Heart left ventricle (tissue), 16 donors: ENCODE data around the gene APH1B. TPM values are rescaled to one million over a fixed set of nuclear protein-coding genes. Genes with fewer than 3 reads are reported as not detected.

Experiments used
- ATAC-seq, 4 donors: fragments of 200-7000 bp; cut with Tn5 transposase; one replicate each; pipeline ENCODE4 v1.9.1; 2020 to 2022; ENCODE audit warnings: moderate library complexity in 4 of 4, mild to moderate bottlenecking in 3 of 4, moderate number of reproducible peaks in 1 of 4
- DNase-seq, 5 donors: peaks; one replicate each; pipeline ENCODE4 v3.0.0-alpha.2; 2020
- H3K27ac ChIP-seq, 12 donors: fragments of 200-600 bp; sonication (generic) in 4 of 12; one replicate each; pipeline versions ENCODE4 v1.5.0 to v1.8.0; 2016 to 2022; ENCODE audit warnings: mild to moderate bottlenecking in 2 of 12
- H3K27me3 ChIP-seq, 9 donors: fragments of 200-600 bp; sonication (generic) in 2 of 9; one replicate each; pipeline versions ENCODE4 v1.5.1 to v1.8.0; 2016 to 2022; ENCODE audit warnings: mild to moderate bottlenecking in 3 of 9
- H3K36me3 ChIP-seq, 9 donors: fragments of 200-600 bp; sonication (generic) in 2 of 9; one replicate each; pipeline versions ENCODE4 v1.5.0 to v1.8.0; 2018 to 2022; ENCODE audit warnings: mild to moderate bottlenecking in 2 of 9
- H3K4me1 ChIP-seq, 12 donors: fragments of 200-600 bp; sonication (generic) in 4 of 12; one replicate each; pipeline versions ENCODE4 v1.5.0 to v1.8.0; 2016 to 2022; ENCODE audit warnings: mild to moderate bottlenecking in 3 of 12
- H3K4me3 ChIP-seq, 12 donors: fragments of 200-600 bp; sonication (generic) in 4 of 12; one replicate each; pipeline versions ENCODE4 v1.5.0 to v1.8.0; 2017 to 2022; ENCODE audit warnings: mild to moderate bottlenecking in 9 of 12, moderate library complexity in 4 of 12
- H3K9me3 ChIP-seq, 12 donors: fragments of 200-600 bp; sonication (generic) in 4 of 12; one replicate each; pipeline versions ENCODE4 v1.5.0 to v1.8.0; 2016 to 2022; ENCODE audit warnings: mild to moderate bottlenecking in 1 of 12
- POLR2A ChIP-seq, 2 donors: fragments of 450-650 bp; IDR thresholded peaks; one replicate each; pipeline ENCODE4 v1.6.1; 2017; ENCODE audit warnings: antibody characterized with exemption in 2 of 2, mild to moderate bottlenecking in 2 of 2, moderate library complexity in 2 of 2
- WGBS, 4 donors: extraction: QIAGEN DNeasy Blood & Tissue Kit in 2 of 4; methylation state at CpG; one replicate each; pipeline versions ENCODE4 v1.1.5 to v1.1.7; 2013 to 2018; 5-methylcytosine and 5-hydroxymethylcytosine counted together
- intact Hi-C, 10 donors: fragments of 100-400 bp; cut with DNase I; formaldehyde crosslinking; loops; one replicate each; pipeline versions ENCODE4 v1.11.1 to v1.14.2; 2022
- polyA plus RNA-seq, 2 donors: library from polyadenylated mRNA; stranded (reverse); fragments of 200-250 nt; gene quantifications; one replicate each; pipeline ENCODE4 v1.2.3, GENCODE V29; 2013
- total RNA-seq, 9 donors: library from RNA; depleted of rRNA in 2 of 9; stranded (reverse); fragments of >200 nt in 2 of 9; fragmentation: NEBNext Ultra II Directional in 3 of 9; extraction: Animal tissue kit (Norgen Biotek cat#: 25700) in 3 of 9; gene quantifications; one replicate each; pipeline versions ENCODE4 v1.1.0 to v1.2.4, GENCODE V29; 2016 to 2023
- TF ChIP-seq, protein P1 (sequence below), 12 donors: fragments of 200-600 bp; sonication (generic) in 4 of 12; IDR thresholded peaks; one replicate each; pipeline versions ENCODE4 v1.5.0 to v1.8.0; 2018 to 2022; ENCODE audit warnings: antibody characterized with exemption in 12 of 12, mild to moderate bottlenecking in 5 of 12
- donor health status: ischemic (EF 13 %, LVEDD 7.1; RV severe dilation, severe dysfunction).
- donor health status: healthy with polysubstance abuse.
- donor health status: DM: no; HTN: yes; CAD: no.
- donor health status: DM: no; HTN: no; CAD: no.
- donor health status: ischemic (EF 25% LVEDD 6.9; RV normal size, moderate dysfunction).
- donor health status: ischemic (EF 25% LVEDD 5.7; RV mildly dilated, moderate dysfunction).
- donor health status: healthy.
- donor health status: DM: yes; HTN: yes; CAD: no.
- donor health status: ischemic (EF 35%, LVEDD 5.7; RV mildly dilated, moderate dysfunction).
- donor health status: nonischemic (EF 11% LVEDD 7.7; RV severe dilation, severe dysfunction).
- donor health status: DM: yes; HTN: yes; CAD: no.
- donor health status: PGD.
- donor health status: ischemic (EF 29% LVEDD 5.4; RV normal size, mild dysfunction).
- donor health status: nonischemic (EF 23%, LVEDD 6.1; RV moderate dilation, normal function).

Gene APH1B
- total and polyA plus RNA-seq, 11 donors: 1.9 to 17.6 (median 5.7) TPM

GRCh38 chr15:63260791-63261190, 16.6 kb upstream of the APH1B start:
- Histone ChIP-seq H3K4me1 (peaks cover 0 to 10% (median 0%) of the 10 kb centered on the region in 12 donors), H3K9me3 (no peaks in the 10 kb centered on the region), H3K36me3 (peaks cover 2 to 95% (median 41%) of the 10 kb centered on the region in 9 donors), H3K4me3 (no peak overlapping the region), H3K27ac (no peak overlapping the region), H3K27me3 (no peaks in the 10 kb centered on the region)
- TF ChIP-seq POLR2A (IDR thresholded peaks at IDR 0.05): no peak
- TF ChIP-seq, protein P1, sequence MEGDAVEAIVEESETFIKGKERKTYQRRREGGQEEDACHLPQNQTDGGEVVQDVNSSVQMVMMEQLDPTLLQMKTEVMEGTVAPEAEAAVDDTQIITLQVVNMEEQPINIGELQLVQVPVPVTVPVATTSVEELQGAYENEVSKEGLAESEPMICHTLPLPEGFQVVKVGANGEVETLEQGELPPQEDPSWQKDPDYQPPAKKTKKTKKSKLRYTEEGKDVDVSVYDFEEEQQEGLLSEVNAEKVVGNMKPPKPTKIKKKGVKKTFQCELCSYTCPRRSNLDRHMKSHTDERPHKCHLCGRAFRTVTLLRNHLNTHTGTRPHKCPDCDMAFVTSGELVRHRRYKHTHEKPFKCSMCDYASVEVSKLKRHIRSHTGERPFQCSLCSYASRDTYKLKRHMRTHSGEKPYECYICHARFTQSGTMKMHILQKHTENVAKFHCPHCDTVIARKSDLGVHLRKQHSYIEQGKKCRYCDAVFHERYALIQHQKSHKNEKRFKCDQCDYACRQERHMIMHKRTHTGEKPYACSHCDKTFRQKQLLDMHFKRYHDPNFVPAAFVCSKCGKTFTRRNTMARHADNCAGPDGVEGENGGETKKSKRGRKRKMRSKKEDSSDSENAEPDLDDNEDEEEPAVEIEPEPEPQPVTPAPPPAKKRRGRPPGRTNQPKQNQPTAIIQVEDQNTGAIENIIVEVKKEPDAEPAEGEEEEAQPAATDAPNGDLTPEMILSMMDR (IDR thresholded peaks at IDR 0.05): no peak
- 60 to 69% (median 65%) methylated on average over 5 of the region's 5 CpGs for WGBS, 4 donors
- DNase-seq: no peak
- intact Hi-C loops: no loop called here
- no peak for ATAC-seq

DNA sequence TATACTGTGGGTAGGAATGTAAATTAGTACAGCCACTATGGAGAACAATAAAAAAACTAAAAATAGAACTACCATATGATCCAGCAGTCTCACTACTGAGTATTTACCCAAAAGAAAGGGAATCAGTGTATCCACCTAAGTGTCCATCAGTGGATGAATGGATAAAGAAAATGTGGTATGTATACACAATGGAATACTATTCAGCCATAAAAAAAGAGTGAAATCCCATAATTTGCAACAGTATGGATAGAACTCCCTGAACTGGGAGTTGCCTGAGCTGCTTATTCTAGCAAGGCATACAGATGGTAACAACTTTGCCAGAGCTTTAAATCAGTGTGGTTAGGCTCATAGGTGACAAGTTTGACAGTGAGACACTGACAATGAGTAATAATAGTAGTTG, 16.1 kb upstream of the APH1B start:
- peaks cover 2 to 96% (median 41%) of the 10 kb centered on the region in 9 donors for H3K36me3 ChIP-seq

DNA sequence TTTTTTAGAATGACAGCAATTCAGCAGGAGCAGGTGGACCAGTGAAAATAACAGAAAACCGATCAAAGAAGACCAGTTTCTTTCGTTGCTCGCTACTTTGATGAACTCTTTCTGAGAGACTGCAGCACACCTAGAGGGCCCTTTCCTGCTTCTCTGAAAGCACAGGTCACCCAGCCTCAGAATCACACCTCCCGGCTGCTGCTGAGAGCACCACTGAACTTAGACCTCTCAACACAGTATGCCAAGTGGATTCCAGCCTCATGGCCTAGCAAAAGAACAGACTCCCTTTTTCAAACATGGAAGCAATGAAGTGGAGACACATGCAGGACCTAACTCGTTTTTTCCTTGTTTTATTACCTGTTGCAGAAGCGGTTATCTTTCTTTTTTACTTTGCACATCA, 13.9 kb upstream of the APH1B start:
- no peak for DNase-seq

More for the DNA sequence above, 16.1 kb upstream of the APH1B start:
- intact Hi-C loops: no loop called here
- Histone ChIP-seq H3K4me1 (peaks cover 0 to 10% (median 0%) of the 10 kb centered on the region in 12 donors), H3K27me3 (no peaks in the 10 kb centered on the region), H3K27ac (no peak overlapping the region), H3K4me3 (no peak overlapping the region), H3K9me3 (no peaks in the 10 kb centered on the region)
- TF ChIP-seq, protein P1 (IDR thresholded peaks at IDR 0.05): no peak
- no peak for TF ChIP-seq POLR2A (IDR thresholded peaks at IDR 0.05)
- ATAC-seq (no peak), DNase-seq (no peak)

GRCh38 chr15:63264688-63265293, 12.6 kb upstream of the APH1B start:
- peaks cover 0 to 10% (median 0%) of the 10 kb centered on the region in 12 donors for H3K4me1 ChIP-seq
- H3K9me3 ChIP-seq: no peaks in the 10 kb centered on the region
- no peak for ATAC-seq
- no peak for TF ChIP-seq POLR2A (IDR thresholded peaks at IDR 0.05)
- TF ChIP-seq, protein P1 (IDR thresholded peaks at IDR 0.05): no peak
- no peak overlapping the region for H3K4me3 ChIP-seq
- no peak overlapping the region for H3K27ac ChIP-seq
- intact Hi-C loops: loop anchor here in 1 of 10 donors (5.0 kb wide), 1 partner anchor 62 kb away; no protein-coding TSS in a partner anchor
- peaks cover 2 to 80% (median 32%) of the 10 kb centered on the region in 9 donors for H3K36me3 ChIP-seq
- 55 to 84% (median 72%) methylated on average over 1 of the region's 1 CpG for WGBS, 4 donors
- no peaks in the 10 kb centered on the region for H3K27me3 ChIP-seq
- DNase-seq: no peak

More for the DNA sequence above, 13.9 kb upstream of the APH1B start:
- no peak for ATAC-seq
- WGBS, 4 donors: 87 to 97% (median 96%) methylated on average over 6 of the region's 6 CpGs
- Histone ChIP-seq H3K27ac (no peak overlapping the region), H3K36me3 (peaks cover 2 to 93% (median 39%) of the 10 kb centered on the region in 9 donors), H3K4me3 (no peak overlapping the region), H3K9me3 (no peaks in the 10 kb centered on the region), H3K4me1 (peaks cover 0 to 10% (median 0%) of the 10 kb centered on the region in 12 donors), H3K27me3 (no peaks in the 10 kb centered on the region)
- intact Hi-C loops: no loop called here
- no peak for TF ChIP-seq POLR2A (IDR thresholded peaks at IDR 0.05)
- TF ChIP-seq, protein P1 (IDR thresholded peaks at IDR 0.05): no peak
